LHCN-M2 (cell line): ENCODE data around the gene SGTA. TPM values are rescaled to one million over a fixed set of nuclear protein-coding genes. Genes with fewer than 3 reads are reported as not detected.
A peak's percentile ranks its signal among the peaks of the same experiment; 100 is the strongest.
"Not testable (repeated sequence)": the region's sequence is repeated elsewhere in the genome, so short reads cannot be mapped to it uniquely, and the experiment has no call there.

Source experiments
- DNase-seq: peaks from one replicate; pipeline ENCODE4 v3.0.0-alpha.2; 2012; ENCODE audit warnings: low read depth
- total RNA-seq: library from RNA; depleted of rRNA; stranded (reverse); fragments of >200 nt; gene quantifications from 2 replicates; pipeline ENCODE4 v1.2.3, GENCODE V29; 2014; rRNA removed

SGTA gene
- total RNA-seq, 1 experiment from 2014 or later = 92.7 TPM

- not testable (repeated sequence) for DNase-seq
Observed at GRCh38 chr19:2714102-2714501, 69.0 kb downstream of the SGTA start.

GRCh38 chr19:2713170-2713569 is 69.9 kb downstream of the SGTA start:
- DNase-seq = not testable (repeated sequence)

DNA sequence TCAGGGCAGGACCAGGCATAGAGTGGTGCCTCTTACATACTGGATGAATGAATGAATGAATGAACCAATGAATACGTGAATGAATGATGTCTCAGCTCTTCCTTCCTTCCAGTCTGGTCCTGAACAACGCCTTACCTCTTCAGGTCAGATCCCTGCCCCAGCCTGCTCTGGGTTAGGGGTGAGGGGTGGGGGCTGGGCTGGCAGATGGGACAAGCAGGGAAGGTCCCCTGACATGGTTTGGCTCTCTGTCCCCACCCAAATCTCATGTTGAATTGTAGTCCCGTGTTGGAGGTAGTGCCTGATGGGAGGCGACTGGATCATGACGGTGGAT is 71.2 kb downstream of the SGTA start:
- DNase-seq = no peak

DNA sequence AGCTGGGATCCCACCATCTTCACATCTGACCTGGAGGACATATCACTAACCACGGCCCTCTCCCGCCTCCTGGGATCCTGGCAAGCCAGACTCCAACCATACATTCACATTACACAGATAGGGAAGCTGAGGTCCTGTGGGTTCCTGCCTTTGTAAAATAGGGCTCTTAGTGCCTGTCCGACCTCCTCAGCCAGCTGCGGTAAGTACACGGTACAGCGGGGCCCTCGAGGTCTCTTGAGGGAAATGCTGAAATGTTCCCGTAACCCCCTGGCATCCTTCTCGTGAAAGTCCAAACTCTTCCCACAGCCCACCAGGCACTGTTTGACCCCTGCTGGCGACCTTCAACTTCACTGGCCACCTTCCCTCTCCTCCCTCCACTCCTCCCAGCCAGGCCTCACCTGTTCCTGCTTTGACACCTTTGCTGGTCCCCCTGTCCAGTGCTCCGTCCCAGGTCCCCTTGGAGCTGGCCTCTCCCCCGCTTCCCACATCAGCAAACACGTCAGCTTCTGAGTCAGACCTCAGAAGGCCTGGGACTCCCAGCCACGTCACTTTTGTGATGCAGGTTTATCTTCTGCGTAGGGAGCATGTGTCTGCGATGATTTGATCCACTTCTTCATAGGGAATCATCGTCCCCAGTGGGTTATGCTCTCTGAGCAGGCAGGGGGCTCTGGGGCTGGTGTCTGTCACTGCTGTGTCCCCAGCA is 71.8 kb downstream of the SGTA start:
- DNase-seq = peak; percentile 44

DNA sequence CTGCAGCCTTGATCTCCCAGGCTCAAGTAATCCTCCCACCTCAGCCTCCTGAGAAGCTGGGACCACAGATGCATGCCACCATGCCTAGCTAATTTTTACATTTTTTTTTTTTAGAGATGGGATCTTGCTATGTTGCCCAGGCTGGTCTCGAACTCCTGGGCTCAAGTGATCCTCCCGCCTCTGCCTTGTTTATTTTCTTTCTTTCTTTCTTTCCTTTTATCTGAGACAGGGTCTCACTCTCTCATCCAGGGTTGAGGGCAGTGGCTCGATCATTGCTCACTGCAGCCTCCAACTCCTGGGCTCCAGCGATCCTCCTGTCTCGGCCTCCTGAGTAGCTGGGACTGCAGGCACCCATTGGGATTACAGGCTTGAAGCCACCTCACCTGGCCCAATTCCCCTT is 76.8 kb downstream of the SGTA start:
- DNase-seq = no peak

Other genes with a start within 250 kb of the SGTA start
- not detected in 2 replicates for gene GNG7, start 80.6 kb downstream of the SGTA start, total RNA-seq
- gene DIRAS1, start 61.9 kb downstream of the SGTA start, total RNA-seq = 2.5 and 3.1 TPM in 2 replicates
- gene SLC39A3, start 43.3 kb downstream of the SGTA start, total RNA-seq = 47.7 and 51.0 TPM in 2 replicates
- gene THOP1, start 2.2 kb upstream of the SGTA start, total RNA-seq = 207 and 274 TPM in 2 replicates
- 1.9 and 2.5 TPM in 2 replicates for gene ZNF554, start 36.6 kb upstream of the SGTA start, total RNA-seq
- 6.7 and 7.7 TPM in 2 replicates for gene ZNF555, start 58.2 kb upstream of the SGTA start, total RNA-seq
- gene ZNF556, start 84.1 kb upstream of the SGTA start, total RNA-seq = 7.4 and 8.3 TPM in 2 replicates
- gene ZNF57, start 117.7 kb upstream of the SGTA start, total RNA-seq = 3.9 and 4.7 TPM in 2 replicates
- gene ZNF77, start 161.7 kb upstream of the SGTA start, total RNA-seq = 2.9 and 3.3 TPM in 2 replicates
- gene TLE6, start 194.3 kb upstream of the SGTA start, total RNA-seq = 0.40 TPM in 1 of 2 replicates, not detected in the other
- 0.69 and 2.4 TPM in 2 replicates for gene TLE2, start 246.0 kb upstream of the SGTA start, total RNA-seq